Neutrophil (primary cell): Measurements from ENCODE around the gene SLC17A2.
"Not testable (repeated sequence)": the region's sequence is repeated elsewhere in the genome, so short reads cannot be mapped to it uniquely, and the experiment has no call there.

Source experiments
- H3K27ac ChIP-seq: fragments of 200-600 bp; sonication (generic); 2 replicates; pipeline ENCODE4 v1.5.1; 2016; ENCODE audit warnings: mild to moderate bottlenecking, moderate library complexity
- H3K27me3 ChIP-seq: fragments of 200-600 bp; sonication (generic); 2 replicates; pipeline ENCODE4 v1.6.0; 2016; ENCODE audit warnings: mild to moderate bottlenecking
- H3K36me3 ChIP-seq: fragments of 200-600 bp; sonication (generic); 2 replicates; pipeline ENCODE4 v1.5.1; 2017
- H3K4me1 ChIP-seq, 2 experiments: fragments of 200-600 bp in 1 of 2; sonication (generic) in 1 of 2; 1 replicate in 1 of 2; 2 replicates in 1 of 2; pipeline versions ENCODE4 v1.5.1 to v1.6.1; 2013 to 2016; ENCODE audit warnings: low read depth in 1 of 2, low read length in 1 of 2, mild to moderate bottlenecking in 1 of 2, moderate library complexity in 1 of 2; ENCODE audit not compliant: control insufficient read depth in 1 of 2, insufficient read depth in 1 of 2
- H3K4me3 ChIP-seq, 2 experiments: fragments of 200-600 bp in 1 of 2; sonication (generic) in 1 of 2; 1 replicate in 1 of 2; 2 replicates in 1 of 2; pipeline ENCODE4 v1.5.1; 2013 to 2016; ENCODE audit warnings: low read depth in 1 of 2, low read length in 1 of 2, mild to moderate bottlenecking in 1 of 2, moderate library complexity in 1 of 2
- H3K9me3 ChIP-seq: fragments of 200-600 bp; sonication (generic); 2 replicates; pipeline ENCODE4 v1.5.1; 2016
- CTCF ChIP-seq: fragments of 200-600 bp; sonication (generic); IDR thresholded peaks from 2 replicates; pipeline ENCODE4 v1.5.1; 2016; ENCODE audit warnings: antibody characterized with exemption

Gene SLC17A2

GRCh38 chr6:25951296-25952032, 21.0 kb upstream of the SLC17A2 start:
- H3K9me3 ChIP-seq = no peaks in the 10 kb centered on the region
- no peak for TF ChIP-seq CTCF
- no peaks in the 10 kb centered on the region for H3K27me3 ChIP-seq
- H3K27ac ChIP-seq = no peak overlapping the region
- no peak overlapping the region for H3K4me3 ChIP-seq
- H3K4me1 ChIP-seq = no peaks in the 10 kb centered on the region
- no peaks in the 10 kb centered on the region for H3K36me3 ChIP-seq

GRCh38 chr6:25950297-25950696, 19.8 kb upstream of the SLC17A2 start:
- Histone ChIP-seq H3K36me3 (no peaks in the 10 kb centered on the region), H3K9me3 (no peaks in the 10 kb centered on the region), H3K4me3 (no peak overlapping the region), H3K27ac (no peak overlapping the region), H3K4me1 (no peaks in the 10 kb centered on the region), H3K27me3 (no peaks in the 10 kb centered on the region)
- no peak for TF ChIP-seq CTCF

GRCh38 chr6:25949695-25950094, 19.2 kb upstream of the SLC17A2 start:
- Histone ChIP-seq H3K4me3 (no peak overlapping the region), H3K9me3 (no peaks in the 10 kb centered on the region), H3K27me3 (no peaks in the 10 kb centered on the region), H3K27ac (no peak overlapping the region), H3K36me3 (no peaks in the 10 kb centered on the region), H3K4me1 (no peaks in the 10 kb centered on the region)
- TF ChIP-seq CTCF = no peak

GRCh38 chr6:25947492-25947891, 17.0 kb upstream of the SLC17A2 start:
- not testable (repeated sequence) for H3K4me3 ChIP-seq

GRCh38 chr6:25946631-25947030, 16.1 kb upstream of the SLC17A2 start:
- no peaks in the 10 kb centered on the region for H3K36me3 ChIP-seq
- H3K9me3 ChIP-seq = no peaks in the 10 kb centered on the region
- H3K4me3 ChIP-seq = no peak overlapping the region

More at GRCh38 chr6:25947492-25947891, 17.0 kb upstream of the SLC17A2 start:
- H3K4me1 ChIP-seq, H3K27ac ChIP-seq, H3K9me3 ChIP-seq, H3K27me3 ChIP-seq, H3K36me3 ChIP-seq: not testable (repeated sequence)

GRCh38 chr6:25945738-25946137, 15.2 kb upstream of the SLC17A2 start:
- H3K9me3 ChIP-seq, H3K36me3 ChIP-seq: not testable (repeated sequence)

More at GRCh38 chr6:25946631-25947030, 16.1 kb upstream of the SLC17A2 start:
- Histone ChIP-seq H3K27me3 (no peaks in the 10 kb centered on the region), H3K4me1 (no peaks in the 10 kb centered on the region), H3K27ac (no peak overlapping the region)
- TF ChIP-seq CTCF = no peak

More at GRCh38 chr6:25945738-25946137, 15.2 kb upstream of the SLC17A2 start:
- not testable (repeated sequence) for H3K4me3 ChIP-seq, H3K27me3 ChIP-seq, H3K27ac ChIP-seq, H3K4me1 ChIP-seq
